K562 (cell line): ENCODE measurements around the gene DLGAP3. TPM values are rescaled to one million over a fixed set of nuclear protein-coding genes. Genes with fewer than 3 reads are reported as not detected.

Source experiments
- BDP1 ChIP-seq: IDR thresholded peaks from 3 replicates; pipeline ENCODE4 v1.6.1; 2011; ENCODE audit not compliant: insufficient read length, insufficient read depth
- CBFA2T2 ChIP-seq: fragments of 450-650 bp; conservative IDR thresholded peaks from 2 replicates; pipeline ENCODE4 v1.6.1; 2017; ENCODE audit warnings: mild to moderate bottlenecking
- CHD1 ChIP-seq: fragments of 200-600 bp; sonication (generic); IDR thresholded peaks from one replicate; pipeline ENCODE4 v1.6.1; 2012; ENCODE audit warnings: mild to moderate bottlenecking, moderate library complexity, low read length, inconsistent platforms
- CHD4 ChIP-seq: fragments of 200-600 bp; sonication (generic); IDR thresholded peaks from 3 replicates; pipeline ENCODE4 v1.6.1; 2012; ENCODE audit warnings: low read depth, mild to moderate bottlenecking, mixed read lengths, low read length, inconsistent platforms; ENCODE audit not compliant: insufficient read depth, insufficient replicate concordance, poor library complexity, severe bottlenecking
- CREBBP ChIP-seq: IDR thresholded peaks from one replicate; pipeline ENCODE4 v1.6.1; 2012; ENCODE audit warnings: low read depth, mild to moderate bottlenecking, control low read depth, inconsistent platforms, low read length
- DACH1 ChIP-seq: fragments of 450-650 bp; IDR thresholded peaks from 2 replicates; pipeline ENCODE4 v1.6.1; 2018; ENCODE audit not compliant: partially characterized antibody
- EP300 ChIP-seq: IDR thresholded peaks from 2 replicates; pipeline ENCODE4 v1.6.1; 2012; ENCODE audit warnings: low read length, improper control_type of control experiment
- FOXA3 ChIP-seq, 2 experiments: fragments of 450-650 bp in 1 of 2; sonication (generic) in 1 of 2; formaldehyde crosslinking; IDR thresholded peaks in 1 of 2; conservative IDR thresholded peaks in 1 of 2; 2 replicates each; pipeline versions ENCODE4 v1.4.0 to v1.8.0; 2020 to 2022; ENCODE audit warnings: mild to moderate bottlenecking in 2 of 2, missing genetic modification reagents in 1 of 2
- FOXP1 ChIP-seq: sonication (generic); formaldehyde crosslinking; IDR thresholded peaks from 2 replicates; pipeline ENCODE4 v1.8.0; 2022; ENCODE audit warnings: mild to moderate bottlenecking, missing genetic modification reagents
- KAT2B ChIP-seq: IDR thresholded peaks from one replicate; pipeline ENCODE4 v1.6.1; 2012; ENCODE audit warnings: low read depth, mild to moderate bottlenecking, control low read depth, inconsistent platforms, low read length, moderate library complexity
- LEF1 ChIP-seq: fragments of 450-650 bp; IDR thresholded peaks from 2 replicates; pipeline ENCODE4 v1.6.1; 2016; ENCODE audit warnings: mild to moderate bottlenecking
- NBN ChIP-seq: fragments of 450-650 bp; IDR thresholded peaks from 2 replicates; pipeline ENCODE4 v1.6.1; 2016; ENCODE audit warnings: low read depth, mild to moderate bottlenecking
- NFXL1 ChIP-seq: fragments of 450-650 bp; formaldehyde crosslinking; IDR thresholded peaks from 2 replicates; pipeline ENCODE4 v1.4.0; 2021; ENCODE audit warnings: mild to moderate bottlenecking
- NONO ChIP-seq, 2 experiments: fragments of 200-400 bp in 1 of 2; fragments of 450-650 bp in 1 of 2; formaldehyde crosslinking in 1 of 2; IDR thresholded peaks; 2 replicates each; pipeline ENCODE4 v1.6.1; 2017; ENCODE audit warnings: low read depth in 2 of 2, mild to moderate bottlenecking in 2 of 2, moderate library complexity in 2 of 2, low read length in 1 of 2
- NR0B1 ChIP-seq: fragments of 450-650 bp; IDR thresholded peaks from one replicate; pipeline ENCODE4 v1.6.1; 2018; ENCODE audit warnings: mild to moderate bottlenecking, moderate library complexity; ENCODE audit not compliant: partially characterized antibody
- PHF20 ChIP-seq: fragments of 450-650 bp; IDR thresholded peaks from 2 replicates; pipeline ENCODE4 v1.6.1; 2018; ENCODE audit not compliant: partially characterized antibody
- RAD51 ChIP-seq: fragments of 450-650 bp; IDR thresholded peaks from 2 replicates; pipeline ENCODE4 v1.7.1; 2016; ENCODE audit warnings: low read depth, mild to moderate bottlenecking, borderline replicate concordance
- RB1 ChIP-seq: fragments of 450-650 bp; IDR thresholded peaks from 2 replicates; pipeline ENCODE4 v1.6.1; 2017; ENCODE audit warnings: low read depth, mild to moderate bottlenecking
- RBM15 ChIP-seq: fragments of 200-400 bp; formaldehyde crosslinking; IDR thresholded peaks from 2 replicates; pipeline ENCODE4 v1.6.1; 2018; ENCODE audit warnings: mild to moderate bottlenecking, low read length, moderate library complexity; ENCODE audit not compliant: insufficient read depth
- SAP30 ChIP-seq: fragments of 200-600 bp; sonication (generic); IDR thresholded peaks from 2 replicates; pipeline ENCODE4 v1.6.1; 2012; ENCODE audit warnings: borderline replicate concordance, low read depth, mild to moderate bottlenecking, moderate library complexity, low read length, control low read depth, inconsistent platforms; ENCODE audit not compliant: insufficient read depth, poor library complexity, severe bottlenecking
- SREBF2 ChIP-seq: sonication (generic); formaldehyde crosslinking; IDR thresholded peaks from 2 replicates; pipeline ENCODE4 v1.4.0; 2020; ENCODE audit warnings: mild to moderate bottlenecking, missing genetic modification reagents
- TBL1XR1 ChIP-seq, 2 experiments: IDR thresholded peaks; 2 replicates each; pipeline ENCODE4 v1.6.1; 2012; ENCODE audit warnings: improper control_type of control experiment in 2 of 2, low read length in 2 of 2, mild to moderate bottlenecking in 1 of 2
- TEAD2 ChIP-seq: fragments of 450-650 bp; IDR thresholded peaks from 2 replicates; pipeline ENCODE4 v1.6.1; 2016; ENCODE audit warnings: missing genetic modification characterization, control low read depth, missing compliant biosample characterization
- ZEB2 ChIP-seq: fragments of 450-650 bp; IDR thresholded peaks from 2 replicates; pipeline ENCODE4 v1.6.1; 2016
- ZNF384 ChIP-seq: IDR thresholded peaks from 2 replicates; pipeline ENCODE4 v1.6.1; 2012; ENCODE audit warnings: low read depth, low read length, improper control_type of control experiment
- ZNF740 ChIP-seq, 3 experiments: fragments of 200-800 bp in 1 of 3; sonication (Bioruptor generic) in 1 of 3; sonication (generic) in 1 of 3; formaldehyde crosslinking in 1 of 3; IDR thresholded peaks; 2 replicates each; pipeline versions ENCODE4 v1.6.1 to v1.8.0; 2016 to 2022; ENCODE audit warnings: mild to moderate bottlenecking in 2 of 3, missing compliant biosample characterization in 2 of 3, missing genetic modification characterization in 2 of 3, missing genetic modification reagents in 1 of 3
- ZNF76 ChIP-seq: fragments of 250-450 bp; sonication (Bioruptor Pico); IDR thresholded peaks from 2 replicates; pipeline ENCODE4 v1.4.0; 2020; ENCODE audit warnings: mild to moderate bottlenecking, moderate library complexity, borderline replicate concordance
- ZNF766 ChIP-seq: fragments of 200-800 bp; sonication (Bioruptor generic); conservative IDR thresholded peaks from 2 replicates; pipeline ENCODE4 v1.6.1; 2016; ENCODE audit warnings: missing genetic modification characterization, missing compliant biosample characterization
- polyA plus RNA-seq, 8 experiments: library from polyadenylated mRNA; depleted of rRNA in 4 of 8; stranded (reverse) in 5 of 8; unstranded in 3 of 8; fragments of >200 nt; fragmentation: Nextera tagmentation in 2 of 8; fragmentation: Illumina TruSeq in 1 of 8; extraction: Ambion mirVana in 2 of 8; extraction: Trizol in 1 of 8; gene quantifications; 2 replicates each; pipeline versions ENCODE4 v1.2.1 to v1.2.3, GENCODE V29; 2011 to 2014; ENCODE audit warnings: inconsistent platforms in 1 of 8, missing spikeins in 1 of 8
- total RNA-seq, 7 experiments: library from RNA; depleted of rRNA in 6 of 7; stranded (reverse); fragments of >200 nt in 6 of 7; fragmentation: Illumina TruSeq in 2 of 7; extraction: Trizol in 2 of 7; gene quantifications; 2 replicates each; pipeline versions ENCODE4 v1.2.1 to v1.2.3, GENCODE V29; 2011 to 2021; ENCODE audit warnings: low replicate concordance in 1 of 7

Gene DLGAP3
- total and polyA plus RNA-seq, 9 of the 15 experiments (the other 6 are each of a cell fraction or from before 2014, with no cell fraction given), result 0.01 to 0.16 (median 0.07) TPM; not detected in 6

- TF ChIP-seq RBM15 (no peak), PHF20 (peak; percentile 60), ZNF740 (CRISPR knock-in tag; IDR thresholded peaks at IDR 0.05) (peak; percentile 92; the same call in 1 of the 2 replicates), ZNF740 (tag; IDR thresholded peaks at IDR 0.05) (no peak), DACH1 (no peak), NONO (IDR thresholded peaks at IDR 0.05; ENCODE audit: low read depth in 2 of 2, low read length in 1 of 2) (no peak), SAP30 (no peak), RB1 (peak; percentile 63), CHD1 (no peak), CBFA2T2 (no peak), FOXP1 (CRISPR knock-in tag) (0 out of 2 replicates have a peak, but pooled peaks have one; percentile 3), TBL1XR1 (IDR thresholded peaks at IDR 0.05; ENCODE audit: low read length in 2 of 2) (no peak), LEF1 (no peak), TEAD2 (tag) (no peak), CHD4 (no peak), SREBF2 (CRISPR knock-in tag) (no peak), ZEB2 (peak; percentile 54; the same call in 1 of the 2 replicates), NBN (peak; percentile 51; the same call in 1 of the 2 replicates), EP300 (no peak), NR0B1 (no peak), NFXL1 (CRISPR knock-in tag) (no peak), RAD51 (peak; percentile 53; the same call in 1 of the 2 replicates), ZNF766 (CRISPR knock-in tag) (no peak), ZNF384 (no peak), ZNF76 (CRISPR knock-in tag) (no peak), BDP1 (no peak), FOXA3 (CRISPR knock-in tag; conservative IDR thresholded peaks at IDR 0.05 in 1 of 2, IDR thresholded peaks at IDR 0.05 in 1 of 2) (no peak), KAT2B (no peak), CREBBP (no peak)
Measured at GRCh38 chr1:34865981-34866761, 63.3 kb downstream of the DLGAP3 start (continued).
